GM12878 (cell line): ENCODE results near the gene IFI27L1.

Experiments used
- CREB1 ChIP-seq: IDR thresholded peaks from 2 replicates; pipeline ENCODE4 v1.6.1; 2012; ENCODE audit warnings: low read depth, mild to moderate bottlenecking, inconsistent platforms
- ETV6 ChIP-seq, 2 experiments: fragments of 450-650 bp in 1 of 2; IDR thresholded peaks in 1 of 2; conservative IDR thresholded peaks in 1 of 2; 2 replicates each; pipeline ENCODE4 v1.6.1; 2014; ENCODE audit warnings: antibody characterized with exemption in 1 of 2, borderline replicate concordance in 1 of 2, low read depth in 1 of 2, mild to moderate bottlenecking in 1 of 2, moderate library complexity in 1 of 2
- EZH2 ChIP-seq: IDR thresholded peaks from 2 replicates; pipeline ENCODE4 v1.6.1; 2012; ENCODE audit warnings: low read depth, mild to moderate bottlenecking, control low read depth, inconsistent platforms, low read length, borderline replicate concordance; ENCODE audit not compliant: control insufficient read depth
- GABPA ChIP-seq: IDR thresholded peaks from 2 replicates; pipeline ENCODE4 v1.6.1; 2014; ENCODE audit warnings: antibody characterized with exemption, low read depth, mild to moderate bottlenecking, inconsistent platforms
- KDM1A ChIP-seq: fragments of 200-600 bp; sonication (generic); IDR thresholded peaks from 2 replicates; pipeline ENCODE4 v1.6.1; 2016; ENCODE audit warnings: borderline replicate concordance
- MXI1 ChIP-seq: fragments of 150-350 bp; IDR thresholded peaks from 2 replicates; pipeline ENCODE4 v1.6.1; 2011; ENCODE audit warnings: low read depth, mild to moderate bottlenecking, inconsistent platforms, low read length, improper control_type of control experiment
- MYC ChIP-seq: IDR thresholded peaks from 2 replicates; pipeline ENCODE4 v1.6.1; 2011; ENCODE audit warnings: mild to moderate bottlenecking, low read length, moderate library complexity, inconsistent platforms; ENCODE audit not compliant: insufficient read depth, insufficient replicate concordance, insufficient read length, severe bottlenecking
- POLR2AphosphoS5 ChIP-seq: IDR thresholded peaks from 2 replicates; pipeline ENCODE4 v1.6.1; 2011; ENCODE audit warnings: mild to moderate bottlenecking, low read length, inconsistent platforms
- RAD51 ChIP-seq: fragments of 450-650 bp; IDR thresholded peaks from 2 replicates; pipeline ENCODE4 v1.6.1; 2016; ENCODE audit warnings: moderate library complexity, mild to moderate bottlenecking, inconsistent platforms
- RCOR1 ChIP-seq: conservative IDR thresholded peaks from 2 replicates; pipeline ENCODE4 v1.6.1; 2012; ENCODE audit warnings: low read depth, low read length, improper control_type of control experiment
- TF ChIP-seq, protein P1 (sequence below), 3 experiments: IDR thresholded peaks in 2 of 3; conservative IDR thresholded peaks in 1 of 3; 2 replicates each; pipeline ENCODE4 v1.5.1; 2011; ENCODE audit warnings: low read depth in 3 of 3, low read length in 3 of 3, mild to moderate bottlenecking in 3 of 3, control low read depth in 2 of 3, moderate library complexity in 2 of 3, inconsistent platforms in 1 of 3, mixed read lengths in 1 of 3; ENCODE audit not compliant: control insufficient read depth in 2 of 3, insufficient read depth in 1 of 3; ENCODE audit errors: extremely low read depth in 1 of 3

DNA sequence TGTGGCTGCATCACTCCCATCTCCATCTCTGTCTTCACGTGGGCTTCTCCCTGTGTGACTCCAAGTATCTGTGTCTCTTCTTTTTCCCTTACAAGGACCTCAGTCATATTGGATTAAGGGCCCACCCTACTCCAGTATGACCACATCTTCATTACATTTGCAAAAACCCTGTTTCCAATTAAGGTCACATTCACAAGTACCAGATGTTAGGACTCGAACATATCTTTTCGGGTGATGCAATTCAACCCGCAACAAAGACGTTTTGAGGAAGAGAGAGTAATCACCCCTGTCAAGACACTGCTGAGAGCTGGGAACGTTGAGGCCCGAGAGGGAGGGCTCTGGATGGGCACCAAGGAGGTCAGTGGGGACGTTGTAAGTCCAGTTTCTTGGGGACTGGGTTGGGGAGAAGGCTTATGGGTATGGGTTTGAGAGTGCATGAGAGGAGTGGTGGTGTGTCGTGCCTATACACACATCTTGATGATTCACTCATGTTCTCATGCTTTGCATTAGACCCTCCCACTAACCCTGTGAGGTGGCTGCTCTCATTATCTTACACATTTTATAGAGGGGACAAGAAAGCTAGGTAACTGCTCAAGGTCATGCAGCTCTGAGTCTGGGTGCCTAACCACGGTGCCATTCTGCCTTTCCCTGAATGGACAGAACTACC lies 17.3 kb downstream of the IFI27L1 start:
- TF ChIP-seq KDM1A (no peak), POLR2AphosphoS5 (no peak), MXI1 (no peak), RAD51 (no peak), EZH2 (no peak), GABPA (no peak), MYC (no peak), RCOR1 (no peak), CREB1 (no peak), ETV6 (conservative IDR thresholded peaks at IDR 0.05 in 1 of 2, IDR thresholded peaks at IDR 0.05 in 1 of 2; ENCODE audit: borderline replicate concordance in 1 of 2, low read depth in 1 of 2) (no peak)
- TF ChIP-seq, protein P1, sequence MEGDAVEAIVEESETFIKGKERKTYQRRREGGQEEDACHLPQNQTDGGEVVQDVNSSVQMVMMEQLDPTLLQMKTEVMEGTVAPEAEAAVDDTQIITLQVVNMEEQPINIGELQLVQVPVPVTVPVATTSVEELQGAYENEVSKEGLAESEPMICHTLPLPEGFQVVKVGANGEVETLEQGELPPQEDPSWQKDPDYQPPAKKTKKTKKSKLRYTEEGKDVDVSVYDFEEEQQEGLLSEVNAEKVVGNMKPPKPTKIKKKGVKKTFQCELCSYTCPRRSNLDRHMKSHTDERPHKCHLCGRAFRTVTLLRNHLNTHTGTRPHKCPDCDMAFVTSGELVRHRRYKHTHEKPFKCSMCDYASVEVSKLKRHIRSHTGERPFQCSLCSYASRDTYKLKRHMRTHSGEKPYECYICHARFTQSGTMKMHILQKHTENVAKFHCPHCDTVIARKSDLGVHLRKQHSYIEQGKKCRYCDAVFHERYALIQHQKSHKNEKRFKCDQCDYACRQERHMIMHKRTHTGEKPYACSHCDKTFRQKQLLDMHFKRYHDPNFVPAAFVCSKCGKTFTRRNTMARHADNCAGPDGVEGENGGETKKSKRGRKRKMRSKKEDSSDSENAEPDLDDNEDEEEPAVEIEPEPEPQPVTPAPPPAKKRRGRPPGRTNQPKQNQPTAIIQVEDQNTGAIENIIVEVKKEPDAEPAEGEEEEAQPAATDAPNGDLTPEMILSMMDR (IDR thresholded peaks at IDR 0.05 in 2 of 3, conservative IDR thresholded peaks at IDR 0.05 in 1 of 3; ENCODE audit: control insufficient read depth in 2 of 3, extremely low read depth in 1 of 3, insufficient read depth in 1 of 3, low read depth in 3 of 3, low read length in 3 of 3) = no peak
